HG03457 (cell line): Measurements from ENCODE around the gene GALM.
"Not testable (repeated sequence)": the region's sequence is repeated elsewhere in the genome, so short reads cannot be mapped to it uniquely, and the experiment has no call there.

Experiments used
- ATAC-seq: cut with Tn5 transposase; IDR thresholded peaks from one replicate; pipeline ENCODE4 v1.9.1; 2021; ENCODE audit warnings: moderate number of reproducible peaks; ENCODE audit not compliant: unreplicated experiment

GALM gene

GRCh38 chr2:38708900-38709566, 43.1 kb downstream of the GALM start:
- ATAC-seq, result no peak

GRCh38 chr2:38709567-38710194, 43.8 kb downstream of the GALM start:
- no peak for ATAC-seq

GRCh38 chr2:38711558-38711957, 45.6 kb downstream of the GALM start:
- no peak for ATAC-seq

- ATAC-seq, result no peak
Observed at GRCh38 chr2:38712413-38712812, 46.5 kb downstream of the GALM start.

- ATAC-seq, result no peak
Observed at GRCh38 chr2:38712871-38713270, 47.0 kb downstream of the GALM start.

GRCh38 chr2:38713338-38713737, 47.4 kb downstream of the GALM start:
- no peak for ATAC-seq

- ATAC-seq, result not testable (repeated sequence)
Observed at GRCh38 chr2:38714941-38715340, 49.0 kb downstream of the GALM start.

GRCh38 chr2:38716185-38716584, 50.3 kb downstream of the GALM start:
- ATAC-seq, result no peak

GRCh38 chr2:38718601-38719000, 52.7 kb downstream of the GALM start:
- ATAC-seq, result no peak

- ATAC-seq, result no peak
Observed at GRCh38 chr2:38719706-38720105, 53.8 kb downstream of the GALM start.

- no peak for ATAC-seq
Observed at GRCh38 chr2:38720613-38721241, 54.8 kb downstream of the GALM start.

- no peak for ATAC-seq
Observed at GRCh38 chr2:38722271-38723061, 56.6 kb downstream of the GALM start.

- no peak for ATAC-seq
Observed at GRCh38 chr2:38723173-38723572, 57.3 kb downstream of the GALM start.

- ATAC-seq, result no peak
Observed at GRCh38 chr2:38727661-38728060, 61.7 kb downstream of the GALM start.

GRCh38 chr2:38728694-38729093, 62.8 kb downstream of the GALM start:
- no peak for ATAC-seq

GRCh38 chr2:38731090-38731489, 65.2 kb downstream of the GALM start:
- no peak for ATAC-seq

- no peak for ATAC-seq
Observed at GRCh38 chr2:38731684-38732221, 65.8 kb downstream of the GALM start.

- ATAC-seq, result no peak
Observed at GRCh38 chr2:38733300-38733971, 67.5 kb downstream of the GALM start.

- ATAC-seq, result no peak
Observed at GRCh38 chr2:38734299-38735058, 68.6 kb downstream of the GALM start.

GRCh38 chr2:38735999-38736320, 70.0 kb downstream of the GALM start:
- ATAC-seq, result no peak
